GM10266 (cell line): ENCODE results near the gene DIS3L2.

Experiments used
- DNase-seq: peaks from one replicate; pipeline ENCODE4 v3.0.0; 2012; ENCODE audit errors: extremely low spot score
- TF ChIP-seq, protein P1 (sequence below): IDR thresholded peaks from 2 replicates; pipeline ENCODE4 v1.5.1; 2012; ENCODE audit warnings: mild to moderate bottlenecking, low read depth; ENCODE audit not compliant: control insufficient read depth, insufficient read depth; ENCODE audit errors: missing control alignments

Gene DIS3L2

DNA sequence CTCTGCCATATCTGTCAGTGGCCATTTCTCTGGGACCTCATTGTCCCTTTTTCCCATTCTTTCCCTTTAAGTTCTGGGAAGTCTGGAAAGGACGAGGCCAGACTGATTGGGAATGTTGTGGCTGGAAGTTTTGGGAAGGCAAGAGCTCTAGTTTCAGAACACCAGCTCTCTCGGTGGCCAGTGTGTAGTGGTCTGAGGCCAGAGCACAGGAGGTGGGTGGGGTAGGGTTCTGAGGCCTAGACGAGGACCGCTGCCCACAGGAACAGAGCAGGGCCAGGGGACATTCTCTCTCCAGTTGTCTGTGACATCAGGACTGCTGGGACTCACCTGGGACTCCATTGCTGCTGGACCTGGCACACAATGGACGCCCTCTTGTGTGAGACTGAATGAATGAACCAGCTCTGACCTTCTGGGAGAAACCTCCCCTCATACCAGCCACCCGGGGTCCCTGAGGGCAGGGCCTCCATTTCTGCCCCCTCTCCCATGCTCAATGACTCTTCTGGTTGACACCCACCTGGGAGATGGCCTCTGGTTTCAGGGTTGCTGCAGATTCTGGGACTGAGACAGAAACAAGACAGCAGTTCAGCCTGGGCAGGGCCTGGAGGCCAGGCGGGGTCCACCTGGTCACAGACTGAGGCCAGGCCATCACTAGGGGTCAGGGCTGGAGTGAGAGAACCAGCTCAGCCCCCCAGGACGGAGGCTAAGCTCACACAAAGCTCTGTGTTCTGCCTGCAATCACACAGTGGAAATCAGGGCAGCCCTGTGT is 26.9 kb upstream of the DIS3L2 start:
- no peak for DNase-seq
- TF ChIP-seq, protein P1, sequence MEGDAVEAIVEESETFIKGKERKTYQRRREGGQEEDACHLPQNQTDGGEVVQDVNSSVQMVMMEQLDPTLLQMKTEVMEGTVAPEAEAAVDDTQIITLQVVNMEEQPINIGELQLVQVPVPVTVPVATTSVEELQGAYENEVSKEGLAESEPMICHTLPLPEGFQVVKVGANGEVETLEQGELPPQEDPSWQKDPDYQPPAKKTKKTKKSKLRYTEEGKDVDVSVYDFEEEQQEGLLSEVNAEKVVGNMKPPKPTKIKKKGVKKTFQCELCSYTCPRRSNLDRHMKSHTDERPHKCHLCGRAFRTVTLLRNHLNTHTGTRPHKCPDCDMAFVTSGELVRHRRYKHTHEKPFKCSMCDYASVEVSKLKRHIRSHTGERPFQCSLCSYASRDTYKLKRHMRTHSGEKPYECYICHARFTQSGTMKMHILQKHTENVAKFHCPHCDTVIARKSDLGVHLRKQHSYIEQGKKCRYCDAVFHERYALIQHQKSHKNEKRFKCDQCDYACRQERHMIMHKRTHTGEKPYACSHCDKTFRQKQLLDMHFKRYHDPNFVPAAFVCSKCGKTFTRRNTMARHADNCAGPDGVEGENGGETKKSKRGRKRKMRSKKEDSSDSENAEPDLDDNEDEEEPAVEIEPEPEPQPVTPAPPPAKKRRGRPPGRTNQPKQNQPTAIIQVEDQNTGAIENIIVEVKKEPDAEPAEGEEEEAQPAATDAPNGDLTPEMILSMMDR: no peak

DNA sequence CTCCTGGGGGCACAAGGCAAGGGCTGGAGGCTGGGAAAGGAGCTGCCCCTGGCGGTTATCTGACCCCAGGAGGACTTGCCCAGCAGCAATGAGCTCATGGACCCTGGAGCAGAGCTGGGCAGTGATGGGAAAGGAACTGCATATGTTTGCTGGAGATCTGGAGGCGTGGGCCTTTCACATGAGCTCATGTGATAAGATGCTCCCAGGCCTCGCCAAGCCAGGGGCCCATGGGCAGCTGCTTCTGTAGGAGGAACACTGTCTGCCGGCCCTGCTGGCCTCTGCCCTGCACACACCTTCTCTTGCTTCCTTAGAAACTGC is 26.3 kb upstream of the DIS3L2 start:
- DNase-seq: no peak

DNA sequence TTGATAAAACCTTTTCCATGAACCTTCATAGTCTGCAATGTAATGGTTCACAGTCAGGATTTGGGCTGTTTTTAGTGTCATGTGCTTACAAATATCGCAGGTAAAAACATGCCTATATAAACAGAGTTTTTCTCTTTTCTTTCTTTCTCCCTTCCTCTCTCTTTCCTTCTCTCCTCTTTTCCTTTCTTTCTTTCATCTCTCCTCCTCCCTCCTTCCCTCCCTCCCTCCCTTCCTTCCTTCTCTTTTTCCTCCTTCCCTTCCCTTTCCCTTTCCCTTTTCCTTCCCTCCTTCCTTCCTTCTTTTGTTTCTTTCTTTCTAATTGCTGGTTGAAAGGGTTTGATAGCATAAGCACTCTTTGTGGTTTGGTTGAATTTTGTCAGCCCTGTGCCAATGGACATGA is 25.7 kb upstream of the DIS3L2 start:
- DNase-seq: no peak
- TF ChIP-seq, protein P1: no peak

More for the DNA sequence above, 26.3 kb upstream of the DIS3L2 start:
- TF ChIP-seq, protein P1: no peak

DNA sequence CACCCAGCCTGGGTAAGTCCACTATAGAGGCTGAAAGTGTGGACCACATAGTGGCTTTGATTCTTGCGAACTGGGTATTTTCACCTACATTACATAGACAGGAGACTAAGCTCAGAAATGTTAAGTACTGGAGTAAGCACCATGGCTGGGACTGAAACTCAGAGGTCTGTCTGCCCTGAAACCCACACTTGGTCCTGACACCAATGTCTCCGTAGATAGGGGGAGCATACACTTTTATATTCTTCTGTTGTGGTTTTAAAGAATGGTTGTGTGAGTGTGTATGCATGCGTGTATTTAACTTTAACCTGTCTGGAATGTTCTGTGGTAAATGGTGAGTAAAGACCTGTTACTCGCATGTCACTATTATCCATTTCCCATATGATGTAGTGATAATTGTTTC is 25.0 kb upstream of the DIS3L2 start:
- TF ChIP-seq, protein P1: no peak
- DNase-seq: no peak

DNA sequence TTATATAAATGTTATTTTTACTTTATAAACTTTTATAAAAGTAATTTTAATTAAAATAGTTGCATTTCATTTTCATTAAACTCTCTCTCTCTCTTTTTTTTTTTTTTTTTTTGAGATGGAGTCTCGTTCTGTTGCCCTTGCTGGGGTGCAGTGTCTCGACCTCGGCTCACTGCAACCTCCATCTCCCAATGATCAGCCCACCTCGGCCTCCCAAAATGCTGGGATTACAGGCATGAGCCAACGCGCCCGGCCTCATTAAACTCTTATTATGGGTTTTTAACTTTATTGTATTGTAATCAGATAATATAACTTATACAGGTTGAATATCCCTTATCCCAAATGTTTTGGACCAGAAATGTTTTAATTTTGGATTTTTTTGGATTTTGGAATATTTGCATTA is 24.5 kb upstream of the DIS3L2 start:
- DNase-seq: no peak
- TF ChIP-seq, protein P1: no peak

DNA sequence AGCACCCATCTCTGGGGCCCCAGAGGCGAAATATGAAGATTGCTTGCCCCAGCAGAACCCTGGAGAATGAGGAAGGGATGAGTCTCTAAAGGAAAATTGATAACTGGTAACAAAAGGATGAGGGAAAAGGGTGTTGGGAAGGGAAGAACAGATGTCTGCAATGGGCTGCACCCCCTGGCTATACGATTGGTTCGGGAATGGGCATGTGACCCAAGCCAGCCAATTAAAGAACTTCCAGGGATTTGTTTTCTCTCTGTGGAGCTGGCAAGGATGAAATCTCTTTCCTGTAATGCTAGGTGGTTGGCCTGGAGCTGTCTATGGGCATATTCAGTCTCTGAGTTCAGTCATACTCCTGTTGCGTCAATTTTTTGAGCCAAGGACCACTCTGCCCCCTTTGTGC is 22.5 kb upstream of the DIS3L2 start:
- TF ChIP-seq, protein P1: no peak
- no peak for DNase-seq

DNA sequence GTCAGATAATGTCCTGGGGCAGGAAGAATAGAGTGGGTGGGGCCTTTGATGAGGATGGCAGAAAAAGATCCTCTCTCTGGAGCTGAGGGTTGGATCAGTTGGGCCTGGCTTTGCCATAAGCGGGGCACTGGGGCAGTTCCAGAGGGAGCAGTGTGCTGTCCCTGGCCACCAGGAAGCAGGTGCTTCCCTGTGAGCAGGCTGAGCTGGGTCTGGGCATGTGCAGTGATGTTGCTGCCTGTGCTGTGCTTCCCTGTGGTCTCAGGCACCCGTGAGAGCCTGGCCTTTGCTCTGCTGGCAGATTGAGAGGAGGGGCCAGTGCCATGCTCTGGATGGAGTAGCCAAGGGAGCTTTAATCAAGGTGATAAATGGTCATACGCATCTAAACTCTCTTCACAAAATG is 20.7 kb upstream of the DIS3L2 start:
- TF ChIP-seq, protein P1: no peak
- DNase-seq: no peak
